HG03571 (cell line): ENCODE data around the gene LRSAM1.
"Not testable (repeated sequence)": the region's sequence is repeated elsewhere in the genome, so short reads cannot be mapped to it uniquely, and the experiment has no call there.

Experiments used
- ATAC-seq: cut with Tn5 transposase; IDR thresholded peaks from one replicate; pipeline ENCODE4 v1.9.1; 2021; ENCODE audit not compliant: unreplicated experiment

The LRSAM1 gene

GRCh38 chr9:127455324-127455992 lies 4.1 kb downstream of the LRSAM1 start:
- ATAC-seq, result no peak

GRCh38 chr9:127457191-127457878 lies 6.0 kb downstream of the LRSAM1 start:
- no peak for ATAC-seq

- ATAC-seq, result no peak
Measured at GRCh38 chr9:127458921-127459320, 7.6 kb downstream of the LRSAM1 start.

- no peak for ATAC-seq
Measured at GRCh38 chr9:127463382-127463781, 12.1 kb downstream of the LRSAM1 start.

- no peak for ATAC-seq
Measured at GRCh38 chr9:127463911-127464310, 12.6 kb downstream of the LRSAM1 start.

GRCh38 chr9:127466407-127466917 lies 15.2 kb downstream of the LRSAM1 start:
- ATAC-seq, result not testable (repeated sequence)

GRCh38 chr9:127467621-127468020 lies 16.3 kb downstream of the LRSAM1 start:
- ATAC-seq, result no peak

GRCh38 chr9:127470662-127471061 lies 19.4 kb downstream of the LRSAM1 start:
- ATAC-seq, result no peak

GRCh38 chr9:127473501-127473900 lies 22.2 kb downstream of the LRSAM1 start:
- no peak for ATAC-seq

- ATAC-seq, result no peak
Measured at GRCh38 chr9:127473932-127474331, 22.6 kb downstream of the LRSAM1 start.

GRCh38 chr9:127474592-127474991 lies 23.3 kb downstream of the LRSAM1 start:
- ATAC-seq, result no peak

- ATAC-seq, result no peak
Measured at GRCh38 chr9:127479507-127480081, 28.3 kb downstream of the LRSAM1 start.

- ATAC-seq, result no peak
Measured at GRCh38 chr9:127482662-127483061, 31.4 kb downstream of the LRSAM1 start.

GRCh38 chr9:127485995-127486394 lies 34.7 kb downstream of the LRSAM1 start:
- ATAC-seq, result no peak

GRCh38 chr9:127488946-127489345 lies 37.6 kb downstream of the LRSAM1 start:
- no peak for ATAC-seq

- ATAC-seq, result no peak
Measured at GRCh38 chr9:127489471-127490115, 38.3 kb downstream of the LRSAM1 start.

- no peak for ATAC-seq
Measured at GRCh38 chr9:127490535-127491230, 39.4 kb downstream of the LRSAM1 start.

GRCh38 chr9:127491516-127491915 lies 40.2 kb downstream of the LRSAM1 start:
- no peak for ATAC-seq

- ATAC-seq, result no peak
Measured at GRCh38 chr9:127492616-127493015, 41.3 kb downstream of the LRSAM1 start.

- ATAC-seq, result no peak
Measured at GRCh38 chr9:127493592-127494303, 42.4 kb downstream of the LRSAM1 start.
